CD4-positive, alpha-beta memory T cell (primary cell): ENCODE results near the gene AHRR. TPM values are rescaled to one million over a fixed set of nuclear protein-coding genes. Genes with fewer than 3 reads are reported as not detected.

Source experiments
- CTCF ChIA-PET: fragments of 350-600 bp; sonication (Branson Sonifier 250); formaldehyde crosslinking; loops from one replicate; lab custom pipeline; 2021; ENCODE audit warnings: inconsistent platforms; ENCODE audit not compliant: partially characterized antibody; lab: Charles Lee
- POLR2A ChIA-PET: fragments of 350-600 bp; sonication (Branson Sonifier 250); formaldehyde crosslinking; loops from one replicate; lab custom pipeline; 2021; ENCODE audit not compliant: partially characterized antibody; lab: Charles Lee
- DNase-seq, 5 donors: peaks; one replicate each; pipeline versions ENCODE4 v3.0.0 to v3.0.0-alpha.2; 2020 to 2022; ENCODE audit warnings: mixed read lengths in 1 of 5
- H3K27ac ChIP-seq: one replicate; pipeline ENCODE4 v1.7.0; 2013; ENCODE audit warnings: low read depth, low read length
- H3K27me3 ChIP-seq: 2 replicates; pipeline ENCODE4 v1.7.0; 2013; ENCODE audit warnings: mild to moderate bottlenecking, low read length, moderate library complexity; ENCODE audit not compliant: insufficient read depth
- H3K36me3 ChIP-seq: 2 replicates; pipeline ENCODE4 v1.7.0; 2013; ENCODE audit warnings: mild to moderate bottlenecking, low read length, moderate library complexity; ENCODE audit not compliant: insufficient read depth
- H3K4me1 ChIP-seq: 2 replicates; pipeline ENCODE4 v1.7.0; 2013; ENCODE audit warnings: mild to moderate bottlenecking, low read length, moderate library complexity; ENCODE audit not compliant: insufficient read depth
- H3K4me3 ChIP-seq, 2 donors: one replicate each; pipeline ENCODE4 v1.7.0; 2013; ENCODE audit warnings: low read length in 2 of 2, mild to moderate bottlenecking in 1 of 2
- H3K9me3 ChIP-seq, 2 donors: one replicate each; pipeline ENCODE4 v1.7.0; 2013; ENCODE audit warnings: low read length in 2 of 2, control low read depth in 1 of 2; ENCODE audit not compliant: control insufficient read depth in 1 of 2
- H3K27ac Mint-ChIP-seq, 7 donors: one replicate each; pipeline ENCODE4 v1.8.0; 2020 to 2021; ENCODE audit warnings: mixed read lengths in 7 of 7, mild to moderate bottlenecking in 6 of 7, inconsistent platforms in 3 of 7, moderate library complexity in 3 of 7
- H3K27me3 Mint-ChIP-seq, 2 donors: one replicate each; pipeline ENCODE4 v1.8.0; 2020 to 2021; ENCODE audit warnings: mixed read lengths in 2 of 2
- H3K36me3 Mint-ChIP-seq, 2 donors: one replicate each; pipeline ENCODE4 v1.8.0; 2020 to 2021; ENCODE audit warnings: mixed read lengths in 2 of 2, inconsistent platforms in 1 of 2, mild to moderate bottlenecking in 1 of 2
- H3K4me1 Mint-ChIP-seq, 4 donors: one replicate each; pipeline ENCODE4 v1.8.0; 2020 to 2021; ENCODE audit warnings: mixed read lengths in 4 of 4, mild to moderate bottlenecking in 1 of 4
- H3K4me3 Mint-ChIP-seq, 8 donors: one replicate each; pipeline ENCODE4 v1.8.0; 2020 to 2021; ENCODE audit warnings: mixed read lengths in 8 of 8, mild to moderate bottlenecking in 7 of 8, moderate library complexity in 6 of 8, inconsistent platforms in 3 of 8
- H3K9me3 Mint-ChIP-seq, 8 donors: one replicate each; pipeline ENCODE4 v1.8.0; 2020 to 2021; ENCODE audit warnings: mixed read lengths in 8 of 8, mild to moderate bottlenecking in 5 of 8, inconsistent platforms in 3 of 8, moderate library complexity in 1 of 8
- intact Hi-C: fragments of 100-400 bp; cut with micrococcal nuclease; formaldehyde crosslinking; loops from one replicate; pipeline ENCODE4 v1.15.1; 2023
- polyA plus RNA-seq, 2 donors: library from polyadenylated mRNA; unstranded; fragments of 300-500 nt; fragmentation: Illumina TruSeq; gene quantifications; one replicate each; pipeline ENCODE4 v1.2.3, GENCODE V29; 2021
- total RNA-seq, 2 experiments: library from RNA; stranded (reverse); gene quantifications; one replicate each; pipeline ENCODE4 v1.2.3, GENCODE V29; 2021

The AHRR gene
- total and polyA plus RNA-seq, 4 experiments from 2014 or later = 0.23 to 2.7 (median 0.74) TPM

DNA sequence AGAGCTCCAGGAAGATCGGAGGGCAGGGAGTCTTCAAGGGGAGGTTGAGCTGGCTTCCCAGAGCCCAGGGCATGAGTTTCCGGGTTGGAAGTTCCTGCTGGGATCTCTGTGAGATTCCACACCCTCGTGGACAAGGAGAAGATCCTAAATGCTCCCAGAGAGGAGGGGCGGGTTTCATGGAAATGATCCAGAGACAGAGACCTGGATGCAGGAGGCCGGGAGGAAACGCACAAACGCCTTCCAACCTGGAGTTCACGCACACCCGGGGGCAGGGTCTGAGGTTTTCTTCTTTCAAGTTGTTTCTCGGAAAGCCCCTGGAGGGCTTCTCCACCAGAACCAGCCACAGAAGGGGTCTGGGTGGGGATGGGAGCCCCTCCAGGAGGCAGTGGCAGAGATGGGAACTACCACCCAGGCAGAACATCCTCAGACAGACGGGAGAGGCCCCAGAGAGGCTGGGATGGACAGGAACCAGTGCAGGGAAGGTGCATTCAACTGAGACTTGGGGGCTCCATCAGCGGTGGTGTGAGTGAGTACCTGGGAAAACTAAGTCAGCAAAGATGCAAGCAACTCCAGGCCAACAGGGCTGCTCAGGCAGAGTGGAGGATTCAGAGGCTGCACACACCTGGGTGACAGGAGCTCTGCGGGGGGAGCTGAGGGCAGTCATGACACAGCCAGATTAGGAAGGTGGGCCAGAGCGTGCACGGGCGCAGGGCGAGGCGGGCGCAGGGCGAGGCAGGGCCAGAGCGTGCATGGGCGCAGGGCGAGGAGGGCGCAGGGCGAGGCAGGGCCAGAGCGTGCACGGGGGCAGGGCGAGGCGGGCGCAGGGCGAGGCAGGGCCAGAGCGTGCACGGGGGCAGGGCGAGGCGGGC lies 69.3 kb downstream of the AHRR start:
- ChIA-PET POLR2A (no interaction called here), CTCF (no interaction called here)
- Histone ChIP-seq H3K27me3 (peaks cover 5% of the 10 kb centered on the region), H3K4me1 (peaks cover 11% of the 10 kb centered on the region), H3K9me3 (no peaks in the 10 kb centered on the region), H3K36me3 (no peaks in the 10 kb centered on the region), H3K27ac (no peak overlapping the region), H3K4me3 (no peak overlapping the region)
- Mint-ChIP-seq H3K27me3 (no peaks in the 10 kb centered on the region), H3K9me3 (peaks cover 0 to 5% (median 4%) of the 10 kb centered on the region in 8 donors), H3K27ac (peak overlapping the region in 4 of 7 donors; percentile 36 to 70 (median 70)), H3K36me3 (peaks cover 0 to 3% of the 10 kb centered on the region in 2 donors), H3K4me3 (peak overlapping the region in 7 of 8 donors; percentile 13 to 72 (median 51)), H3K4me1 (peaks cover 14 to 20% (median 17%) of the 10 kb centered on the region in 4 donors)
- peak in 1 of 5 donors; percentile 22 for DNase-seq
- intact Hi-C loops = no loop called here

DNA sequence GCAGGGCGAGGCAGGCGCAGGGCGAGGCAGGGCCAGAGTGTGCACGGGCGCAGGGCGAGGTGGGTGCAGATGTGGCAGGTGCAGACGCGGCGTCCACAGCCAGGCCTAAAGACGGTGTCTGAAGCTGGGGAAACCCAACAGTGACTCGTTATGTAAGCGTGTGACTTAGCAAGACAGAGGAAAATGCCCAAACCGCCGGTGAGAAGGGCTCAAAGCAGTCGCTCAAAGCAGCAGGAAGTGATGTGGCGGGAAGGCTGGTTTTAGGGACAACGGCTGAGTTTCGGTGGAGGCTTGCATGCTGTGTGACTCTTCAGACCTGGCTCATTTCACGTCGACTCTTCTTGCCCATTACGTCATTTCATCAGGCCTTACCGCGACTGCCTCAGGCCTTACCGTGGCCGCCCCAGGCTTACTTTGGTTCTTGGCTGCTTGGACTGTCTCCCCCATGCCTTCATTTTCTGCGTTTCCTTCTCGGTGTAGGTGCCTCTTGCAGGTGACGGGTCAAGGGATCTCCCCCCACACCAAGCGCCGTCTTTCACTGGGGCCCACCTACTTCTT lies 71.0 kb downstream of the AHRR start:
- ChIA-PET POLR2A (interaction anchor here (0.8 to 1.5 kb wide), 2 partner anchors 81 to 121 kb away, joined by 3 to 4 read pairs; partner anchors contain the start of gene PDCD6), CTCF (interaction anchor here (1.0 to 1.1 kb wide), 2 partner anchors 54 to 204 kb away, joined by 3 read pairs; no protein-coding TSS in a partner anchor)
- no peaks in the 10 kb centered on the region for H3K36me3 ChIP-seq
- no peak overlapping the region for H3K27ac ChIP-seq
- H3K36me3 Mint-ChIP-seq = no peaks in the 10 kb centered on the region
- intact Hi-C loops = no loop called here
- no peaks in the 10 kb centered on the region for H3K27me3 ChIP-seq
- peak overlapping the region; percentile 67 to 83 (median 81) for H3K4me3 Mint-ChIP-seq
- H3K4me1 Mint-ChIP-seq = peaks cover 14 to 20% (median 17%) of the 10 kb centered on the region in 4 donors
- H3K27ac Mint-ChIP-seq = peak overlapping the region; percentile 33 to 91 (median 87)
- DNase-seq = peak; percentile 50 to 70 (median 57)
- no peaks in the 10 kb centered on the region for H3K9me3 Mint-ChIP-seq
- H3K4me1 ChIP-seq = peaks cover 11% of the 10 kb centered on the region
- H3K27me3 Mint-ChIP-seq = no peaks in the 10 kb centered on the region
- H3K4me3 ChIP-seq = peak overlapping the region; percentile 9 to 41
- no peaks in the 10 kb centered on the region for H3K9me3 ChIP-seq

DNA sequence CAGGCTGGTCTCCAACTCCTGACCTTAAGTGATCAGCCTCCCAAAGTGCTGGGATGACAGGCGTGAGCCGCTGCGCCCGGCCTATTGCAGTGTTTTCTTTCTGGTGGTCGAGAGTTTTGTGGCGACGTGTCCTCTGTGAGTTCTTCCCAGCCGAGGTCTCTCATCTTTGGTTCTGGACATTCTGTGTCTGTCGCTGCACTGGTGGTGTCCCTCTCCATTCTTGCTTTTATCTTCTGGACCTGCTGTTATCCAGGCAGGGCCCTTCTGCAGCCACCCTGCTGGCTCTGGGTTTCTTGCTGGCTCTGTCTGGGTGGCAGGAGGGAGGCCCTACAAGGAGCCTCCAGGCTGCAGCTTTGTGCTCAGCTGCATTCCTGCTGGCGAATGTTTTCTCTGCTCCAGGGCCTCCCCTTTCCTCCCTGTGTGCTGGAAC lies 72.3 kb downstream of the AHRR start:
- Histone ChIP-seq H3K36me3 (no peaks in the 10 kb centered on the region), H3K4me3 (no peak overlapping the region), H3K4me1 (peaks cover 11% of the 10 kb centered on the region), H3K27me3 (no peaks in the 10 kb centered on the region), H3K27ac (no peak overlapping the region), H3K9me3 (no peaks in the 10 kb centered on the region)
- H3K4me3 Mint-ChIP-seq = no peak overlapping the region
- intact Hi-C loops = no loop called here
- H3K27me3 Mint-ChIP-seq = no peaks in the 10 kb centered on the region
- ChIA-PET CTCF (no interaction called here), POLR2A (no interaction called here)
- H3K27ac Mint-ChIP-seq = peak overlapping the region in 1 of 7 donors; percentile 72
- no peak for DNase-seq
- H3K9me3 Mint-ChIP-seq = no peaks in the 10 kb centered on the region
- H3K4me1 Mint-ChIP-seq = peaks cover 14 to 20% (median 17%) of the 10 kb centered on the region in 4 donors
- H3K36me3 Mint-ChIP-seq = no peaks in the 10 kb centered on the region

DNA sequence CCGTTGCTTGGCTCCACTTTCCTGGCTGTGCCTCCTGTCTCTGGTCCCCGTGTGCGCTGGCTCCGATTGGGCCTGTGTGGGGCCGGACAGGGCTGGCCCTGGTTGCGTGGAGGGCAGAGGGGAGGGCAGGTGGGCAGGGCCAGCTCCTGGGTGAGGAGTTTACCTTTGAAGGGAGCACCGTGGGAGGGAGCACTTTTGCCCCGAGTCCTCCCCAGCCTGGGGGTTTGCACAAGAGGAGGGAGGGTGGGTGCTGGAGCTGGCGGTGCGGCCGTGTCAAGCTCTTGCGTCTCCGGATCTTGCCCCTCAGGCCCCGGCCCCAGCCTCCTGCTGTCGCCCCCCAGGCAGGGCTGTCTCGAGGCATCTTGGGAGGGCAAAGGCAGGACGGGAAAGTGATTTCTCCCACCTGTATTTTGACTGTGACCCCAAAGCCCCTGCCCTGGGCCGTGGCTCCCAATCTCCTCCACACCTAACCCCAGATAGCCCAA lies 73.2 kb downstream of the AHRR start:
- no peaks in the 10 kb centered on the region for H3K27me3 Mint-ChIP-seq
- no peaks in the 10 kb centered on the region for H3K9me3 ChIP-seq
- no peaks in the 10 kb centered on the region for H3K36me3 ChIP-seq
- CTCF ChIA-PET = no interaction called here
- no peak overlapping the region for H3K4me3 ChIP-seq
- peaks cover 14 to 20% (median 17%) of the 10 kb centered on the region in 4 donors for H3K4me1 Mint-ChIP-seq
- intact Hi-C loops = no loop called here
- H3K27me3 ChIP-seq = no peaks in the 10 kb centered on the region
- no peak overlapping the region for H3K27ac Mint-ChIP-seq
- DNase-seq = no peak
- no peaks in the 10 kb centered on the region for H3K36me3 Mint-ChIP-seq
- H3K4me1 ChIP-seq = peaks cover 11% of the 10 kb centered on the region
- H3K27ac ChIP-seq = no peak overlapping the region
- H3K9me3 Mint-ChIP-seq = no peaks in the 10 kb centered on the region
- H3K4me3 Mint-ChIP-seq = no peak overlapping the region
- POLR2A ChIA-PET = interaction anchor here (0.6 kb wide), 1 partner anchor 69 kb away, joined by 3 read pairs; no protein-coding TSS in a partner anchor

DNA sequence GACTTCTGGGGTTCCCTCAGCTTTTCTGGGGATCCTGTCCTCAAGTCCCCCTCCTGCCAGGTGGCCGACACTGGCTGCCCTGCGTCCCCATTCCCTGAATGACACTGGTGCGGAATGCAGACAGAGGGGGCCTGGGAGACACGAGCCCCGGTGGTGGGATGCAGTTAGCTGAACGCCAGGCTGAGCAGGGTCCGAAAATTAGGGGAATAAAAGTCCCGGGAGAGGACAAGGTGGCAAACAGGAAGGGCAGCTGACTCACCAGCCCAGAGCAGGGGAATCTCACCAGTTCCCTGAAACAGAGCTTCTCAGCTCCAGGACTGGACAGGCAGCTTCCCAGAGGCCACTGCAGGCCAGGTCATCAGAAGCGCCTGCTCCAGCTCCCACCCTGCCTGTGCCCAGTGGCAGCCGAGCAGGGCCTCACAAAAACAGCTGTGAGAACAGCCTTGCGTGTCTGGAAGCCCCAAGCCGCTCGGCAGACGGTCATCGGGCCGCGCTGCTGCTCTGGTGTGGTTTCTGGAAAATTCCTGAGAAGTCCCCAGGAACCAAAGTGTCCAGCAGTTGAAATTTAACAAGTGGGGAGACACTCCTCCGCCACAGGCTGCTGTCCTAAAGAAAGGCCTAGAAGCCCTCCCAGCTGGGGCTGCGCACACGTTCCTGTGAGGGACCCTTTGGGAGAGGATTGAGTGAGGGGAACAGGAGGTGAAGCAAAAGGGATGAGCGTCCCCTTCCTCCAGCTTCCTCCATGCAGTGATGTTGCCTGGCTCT lies 73.8 kb downstream of the AHRR start:
- CTCF ChIA-PET = no interaction called here

DNA sequence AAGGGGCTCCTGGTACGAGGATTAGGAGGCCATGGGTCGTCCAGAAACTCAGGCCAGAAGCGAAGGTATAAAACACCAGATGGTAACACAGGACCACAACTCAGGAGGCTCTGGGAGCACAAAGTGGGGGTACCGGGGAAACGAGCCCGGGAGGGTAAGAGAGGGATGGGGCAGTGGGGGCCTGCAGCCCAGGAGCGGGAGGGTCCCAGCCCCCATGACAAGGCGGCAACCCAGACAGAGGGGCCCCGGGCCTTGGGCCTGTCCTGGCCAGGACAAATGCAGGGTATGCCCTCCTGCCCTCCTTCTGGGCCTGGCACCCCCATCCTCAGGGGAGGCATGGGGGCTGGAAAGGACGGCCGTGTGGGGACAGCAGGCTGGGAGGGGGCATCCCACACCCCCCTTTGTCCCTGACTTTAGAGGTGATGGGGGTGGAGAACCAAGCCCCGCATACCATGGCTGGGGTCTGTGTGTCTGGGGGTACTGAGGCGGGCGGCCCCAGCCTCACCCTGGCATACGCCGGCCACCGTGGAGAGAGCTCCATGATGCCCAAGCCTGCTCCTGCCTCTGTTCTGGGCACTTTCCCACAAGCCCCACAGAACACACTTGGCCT lies 74.5 kb downstream of the AHRR start:
- peaks cover 11% of the 10 kb centered on the region for H3K4me1 ChIP-seq
- no peaks in the 10 kb centered on the region for H3K9me3 ChIP-seq
- H3K27me3 Mint-ChIP-seq = peaks cover 7% of the 10 kb centered on the region in 2 donors
- peak overlapping the region in 1 of 7 donors; percentile 22 for H3K27ac Mint-ChIP-seq
- H3K36me3 ChIP-seq = no peaks in the 10 kb centered on the region
- DNase-seq = no peak
- no peaks in the 10 kb centered on the region for H3K9me3 Mint-ChIP-seq
- intact Hi-C loops = no loop called here
- no peak overlapping the region for H3K27ac ChIP-seq
- ChIA-PET POLR2A (no interaction called here), CTCF (no interaction called here)
- no peaks in the 10 kb centered on the region for H3K27me3 ChIP-seq
- no peak overlapping the region for H3K4me3 Mint-ChIP-seq
- peaks cover 12 to 16% (median 15%) of the 10 kb centered on the region in 4 donors for H3K4me1 Mint-ChIP-seq
- no peaks in the 10 kb centered on the region for H3K36me3 Mint-ChIP-seq
- no peak overlapping the region for H3K4me3 ChIP-seq

More for the DNA sequence above, 73.8 kb downstream of the AHRR start:
- Mint-ChIP-seq H3K9me3 (no peaks in the 10 kb centered on the region), H3K4me1 (peaks cover 13 to 18% (median 15%) of the 10 kb centered on the region in 4 donors), H3K4me3 (no peak overlapping the region), H3K27ac (no peak overlapping the region), H3K36me3 (no peaks in the 10 kb centered on the region), H3K27me3 (peaks cover 4% of the 10 kb centered on the region in 2 donors)
- Histone ChIP-seq H3K4me3 (no peak overlapping the region), H3K4me1 (peaks cover 11% of the 10 kb centered on the region), H3K27me3 (no peaks in the 10 kb centered on the region), H3K27ac (no peak overlapping the region), H3K36me3 (no peaks in the 10 kb centered on the region), H3K9me3 (no peaks in the 10 kb centered on the region)
- POLR2A ChIA-PET = no interaction called here
- DNase-seq = no peak
- intact Hi-C loops = no loop called here
